ENCODE measurements around the gene C3orf85.

The C3orf85 gene

DNA sequence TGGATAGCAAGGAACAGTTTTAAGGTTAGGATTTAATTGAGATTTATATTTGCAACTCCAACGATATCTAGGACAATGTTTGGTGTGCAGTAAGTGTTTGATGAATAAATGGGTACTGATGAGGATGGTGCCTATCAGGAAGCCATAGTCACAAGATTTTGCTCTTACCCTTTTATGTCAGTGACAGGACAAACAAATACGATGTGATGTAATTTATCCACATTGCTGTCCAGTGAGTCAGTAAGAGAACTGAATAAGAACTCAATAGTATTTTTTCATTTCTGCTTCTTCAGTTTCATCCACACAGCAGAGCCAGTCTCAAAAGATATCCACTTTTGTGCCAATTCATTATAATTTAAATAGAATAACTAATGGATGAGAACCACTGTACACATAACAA is 18.5 kb downstream of the C3orf85 start:
- DNase-seq, result no peak

DNA sequence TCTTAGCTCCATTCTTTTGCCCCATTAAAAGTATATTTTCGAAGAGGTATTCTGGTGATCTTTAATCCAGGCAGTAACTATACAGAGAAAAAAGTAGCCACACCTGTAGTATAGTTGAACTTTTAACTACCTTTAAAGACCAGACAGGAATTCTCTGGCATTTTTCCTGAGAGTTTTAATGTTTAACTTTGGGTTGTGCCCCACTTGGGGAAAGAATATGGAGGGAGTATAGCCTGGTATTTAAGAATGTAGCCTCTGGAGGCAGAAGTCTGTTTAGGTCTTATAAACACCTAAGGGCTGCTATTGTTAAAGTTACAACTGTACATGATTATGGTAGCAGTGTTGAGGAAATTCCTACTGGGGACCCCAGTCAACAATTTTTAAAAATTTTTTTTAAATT is 19.3 kb downstream of the C3orf85 start:
- DNase-seq, result no peak

DNA sequence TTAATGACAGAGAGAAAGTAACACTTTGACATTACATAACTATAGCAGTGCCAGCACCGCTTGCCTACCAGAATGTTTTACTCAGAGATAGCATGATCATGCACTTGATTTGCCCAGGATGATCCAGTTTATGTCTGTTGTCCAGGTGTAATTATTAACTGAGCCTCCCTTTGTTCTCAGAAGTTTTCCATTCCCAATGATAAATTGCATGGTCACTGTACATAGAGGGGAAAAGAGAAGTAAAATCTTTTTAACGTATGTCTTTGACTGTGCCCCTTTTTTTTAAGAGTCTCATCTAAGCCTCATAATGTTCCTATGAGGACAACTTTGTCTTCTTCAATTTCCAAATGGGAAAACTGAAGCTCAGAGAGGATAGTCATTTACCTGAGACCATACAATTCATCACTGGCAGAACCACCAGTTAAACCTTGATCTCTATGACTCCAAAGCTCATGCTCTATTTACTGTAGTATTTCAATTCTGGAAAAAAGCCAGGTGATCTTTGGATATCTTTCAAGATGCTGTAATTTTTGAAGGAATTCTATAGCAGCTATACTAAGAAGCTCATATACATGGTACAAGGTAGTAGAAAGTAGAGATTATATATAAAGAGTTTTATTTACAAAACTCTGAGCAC is 25.1 kb downstream of the C3orf85 start:
- no peak for DNase-seq

DNA sequence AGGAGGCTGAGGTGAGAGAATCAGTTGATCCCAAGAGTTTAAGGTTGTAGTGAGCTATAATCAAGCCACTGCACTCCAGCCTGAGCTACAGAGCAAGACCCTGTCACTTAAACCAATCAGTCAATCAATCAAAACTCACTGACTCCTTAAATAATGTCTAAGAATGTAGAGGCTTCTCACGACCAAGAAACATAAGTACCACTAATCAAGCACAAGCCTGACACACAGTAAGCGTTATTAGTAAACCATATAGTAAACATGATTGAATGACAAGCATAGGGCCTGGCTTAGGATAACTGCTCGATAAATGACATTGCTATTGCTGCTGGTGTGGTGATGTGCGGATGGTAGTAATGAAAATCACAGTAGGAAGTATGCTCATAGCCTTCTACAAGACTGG is 29.4 kb downstream of the C3orf85 start:
- no peak for DNase-seq

GRCh38 chr3:109171479-109171878 is 35.0 kb downstream of the C3orf85 start:
- no peak for DNase-seq

- no peak for DNase-seq
These were observed 38.9 kb downstream of the C3orf85 start for GRCh38 chr3:109175411-109175810.

DNA sequence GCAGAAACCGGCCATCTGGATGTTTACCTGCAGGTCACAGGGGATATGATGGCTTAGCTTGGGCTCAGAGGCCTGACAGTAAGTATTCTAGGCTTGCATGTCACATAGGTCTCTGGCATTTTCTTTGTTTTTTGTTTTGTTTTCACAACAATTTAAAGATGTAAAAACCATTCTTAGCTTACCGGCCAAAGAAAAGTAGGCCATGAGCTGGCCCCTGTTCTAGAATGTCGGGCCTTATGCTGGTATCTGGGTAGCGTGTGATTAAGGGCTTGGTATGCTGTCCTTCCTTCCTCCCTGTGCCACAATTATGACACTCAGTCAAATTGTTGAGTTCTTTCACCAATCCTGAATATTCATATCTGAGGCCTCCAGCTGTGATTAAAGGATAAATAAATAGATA is 40.2 kb downstream of the C3orf85 start:
- no peak for DNase-seq

- no peak for DNase-seq
These were observed 41.4 kb downstream of the C3orf85 start for GRCh38 chr3:109177908-109178307.

DNA sequence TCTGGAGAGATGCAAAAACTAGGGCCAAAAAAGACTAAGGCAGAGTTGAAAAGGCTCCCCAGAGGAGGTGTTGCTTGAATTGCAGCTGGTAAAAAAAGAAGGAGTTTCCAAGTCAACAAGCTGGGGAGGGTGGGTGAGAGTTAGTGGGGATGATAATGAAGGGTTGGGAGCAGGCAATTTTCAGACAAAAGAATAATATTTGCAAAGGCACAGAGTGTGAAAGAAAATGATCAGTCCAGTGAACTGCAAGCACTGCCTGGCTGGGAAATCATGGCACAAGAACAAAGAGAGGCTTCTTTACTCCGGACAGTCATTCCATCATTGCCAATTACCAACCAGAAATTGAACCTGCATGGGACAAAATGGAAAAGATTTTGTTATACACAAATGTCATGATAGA is 42.2 kb downstream of the C3orf85 start:
- DNase-seq, result no peak

DNA sequence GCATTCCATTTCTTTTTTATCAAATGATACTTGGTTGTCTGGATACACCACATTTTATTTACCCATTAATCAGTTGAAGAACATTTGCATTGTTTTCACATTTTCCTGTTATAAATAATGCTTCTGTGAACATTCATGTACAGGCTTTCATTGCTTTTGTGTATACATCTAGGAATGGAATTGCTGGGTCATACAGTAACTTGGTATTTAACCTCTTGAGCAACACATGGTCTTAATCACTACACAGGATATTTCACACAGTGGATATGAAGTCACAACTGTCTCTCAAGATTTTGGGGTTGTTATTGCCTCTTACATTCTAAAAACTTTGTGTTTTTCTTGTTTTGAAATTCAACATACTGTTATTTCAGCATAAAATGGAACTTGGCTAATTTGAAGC is 48.2 kb downstream of the C3orf85 start:
- DNase-seq, result no peak

- no peak for DNase-seq
These were observed 50.9 kb downstream of the C3orf85 start for GRCh38 chr3:109187390-109187789.

DNA sequence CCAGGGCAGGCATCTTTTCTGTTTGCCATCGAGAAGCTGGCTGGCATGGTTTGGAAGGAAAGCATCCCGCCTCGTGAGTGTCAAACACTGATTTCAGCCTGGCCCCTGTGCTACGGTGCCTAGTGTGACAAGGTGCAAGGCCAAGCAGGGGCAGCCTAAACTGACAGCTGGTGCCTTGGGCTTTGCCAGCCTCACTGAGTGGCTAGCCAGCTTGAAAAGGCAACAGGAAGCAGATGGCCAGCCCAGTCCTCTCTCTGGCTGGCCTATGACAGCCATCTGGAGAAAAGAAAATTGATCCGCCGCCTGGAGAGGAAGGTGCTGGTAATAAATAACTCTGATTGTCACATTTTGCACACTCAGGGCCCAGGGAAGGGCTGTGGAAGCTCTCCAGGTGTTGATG is 52.2 kb downstream of the C3orf85 start:
- DNase-seq, result no peak

- no peak for DNase-seq
These were observed 54.9 kb downstream of the C3orf85 start for GRCh38 chr3:109191421-109191820.

DNA sequence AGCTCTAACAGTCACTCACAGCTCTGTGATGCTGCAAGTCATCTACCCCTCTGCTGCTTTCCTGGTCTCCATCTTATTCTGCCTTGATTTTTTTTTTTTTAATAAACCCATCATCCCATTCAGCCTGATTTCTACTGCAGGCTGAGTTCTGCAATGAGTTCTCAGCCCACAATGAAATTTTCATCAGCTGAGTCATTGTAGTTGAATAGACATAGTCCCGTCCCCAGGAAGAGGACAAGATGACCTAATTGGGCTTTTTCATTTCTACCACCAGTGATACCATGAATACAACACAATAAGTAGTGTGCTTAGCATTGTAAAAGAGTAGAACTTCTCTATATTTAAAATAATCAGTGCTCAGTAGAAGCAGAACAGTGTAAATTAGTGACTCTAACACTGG is 59.3 kb downstream of the C3orf85 start:
- no peak for DNase-seq

Measured in NCI-H1048 (cell line).